ENCODE data around the gene CCDC178. TPM values are rescaled to one million over a fixed set of nuclear protein-coding genes. Genes with fewer than 3 reads are reported as not detected.

CCDC178 gene
- total RNA-seq, 1 experiment from 2014 or later, result not detected

DNA sequence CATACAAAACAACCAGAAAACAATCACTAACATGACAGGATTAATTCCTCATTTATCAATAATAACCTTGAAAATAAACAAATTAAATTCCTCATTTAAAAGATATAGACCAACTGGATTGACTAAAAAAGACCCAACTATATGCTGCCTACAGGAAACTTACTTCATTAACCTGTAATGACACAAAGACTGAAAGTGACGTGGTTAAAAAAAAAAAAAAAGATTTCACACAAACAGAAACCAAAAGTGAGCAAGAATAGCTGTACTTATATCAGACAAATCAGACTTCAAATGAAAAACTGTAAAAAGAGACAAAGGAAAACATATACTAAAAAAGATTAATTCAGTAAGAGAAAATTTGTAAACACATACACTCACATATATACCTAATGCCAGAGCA, 201.2 kb downstream of the CCDC178 start:
- H3K4me3 ChIP-seq (replicated peaks in 1 of 2; ENCODE audit: low read depth in 1 of 2, low read length in 2 of 2), result no peak overlapping the region
- ATAC-seq, result no peak
- intact Hi-C loops (cut with micrococcal nuclease), result loop anchor here (10.0 kb wide), 1 partner anchor 526 kb away; no protein-coding TSS in a partner anchor
- ChIA-PET RAD21 (ENCODE audit: low non-redundant PET in 1 of 2, low total read pairs in 2 of 2, uncharacterized antibody in 2 of 2, unreplicated experiment in 2 of 2) (no interaction called here), CTCF (no interaction called here), POLR2A (no interaction called here)
- H3K79me2 ChIP-seq (ENCODE audit: insufficient read depth, low read length), result no peaks in the 10 kb centered on the region
- H3K9me3 ChIP-seq (ENCODE audit: control insufficient read depth in 1 of 2, insufficient read depth in 1 of 2, low read depth in 1 of 2, low read length in 2 of 2), result peaks cover 0 to 28% of the 10 kb centered on the region in 2 experiments; a peak in 2 of 4 replicates
- no peak for DNase-seq (ENCODE audit: low read depth, low spot score)
- BruUV-seq (replicated peaks), result no TSS peak
- no peaks in the 10 kb centered on the region for H3K4me1 ChIP-seq (ENCODE audit: control insufficient read depth in 1 of 2, insufficient read depth in 2 of 2, low read length in 2 of 2)
- H3K4me2 ChIP-seq (ENCODE audit: low read length), result no peak overlapping the region
- no peaks in the 10 kb centered on the region for H3K9me2 ChIP-seq (ENCODE audit: insufficient read depth)
- no peaks in the 10 kb centered on the region for H4K20me1 ChIP-seq (ENCODE audit: insufficient read depth)
- no peak overlapping the region for H3K9ac ChIP-seq (ENCODE audit: low read length)
- TF ChIP-seq ZFX (IDR thresholded peaks at IDR 0.05) (no peak), ZNF274 (IDR thresholded peaks at IDR 0.05; ENCODE audit: low read depth, low read length) (no peak), CBX3 (IDR thresholded peaks at IDR 0.05; ENCODE audit: low read depth) (no peak), ELF1 (IDR thresholded peaks at IDR 0.05; ENCODE audit: borderline replicate concordance, low read depth) (no peak), TCF7L2 (IDR thresholded peaks at IDR 0.05; ENCODE audit: borderline replicate concordance, extremely low read depth, insufficient read depth, insufficient read length) (no peak), SP1 (IDR thresholded peaks at IDR 0.05; ENCODE audit: low read depth) (no peak), POLR2AphosphoS5 (IDR thresholded peaks at IDR 0.05; ENCODE audit: low read depth, low read length) (no peak), FOSL1 (IDR thresholded peaks at IDR 0.05; ENCODE audit: low read depth) (no peak), EGR1 (IDR thresholded peaks at IDR 0.05; ENCODE audit: low read depth) (no peak), SIN3A (IDR thresholded peaks at IDR 0.05; ENCODE audit: low read depth) (no peak)
- TF ChIP-seq, protein P1, sequence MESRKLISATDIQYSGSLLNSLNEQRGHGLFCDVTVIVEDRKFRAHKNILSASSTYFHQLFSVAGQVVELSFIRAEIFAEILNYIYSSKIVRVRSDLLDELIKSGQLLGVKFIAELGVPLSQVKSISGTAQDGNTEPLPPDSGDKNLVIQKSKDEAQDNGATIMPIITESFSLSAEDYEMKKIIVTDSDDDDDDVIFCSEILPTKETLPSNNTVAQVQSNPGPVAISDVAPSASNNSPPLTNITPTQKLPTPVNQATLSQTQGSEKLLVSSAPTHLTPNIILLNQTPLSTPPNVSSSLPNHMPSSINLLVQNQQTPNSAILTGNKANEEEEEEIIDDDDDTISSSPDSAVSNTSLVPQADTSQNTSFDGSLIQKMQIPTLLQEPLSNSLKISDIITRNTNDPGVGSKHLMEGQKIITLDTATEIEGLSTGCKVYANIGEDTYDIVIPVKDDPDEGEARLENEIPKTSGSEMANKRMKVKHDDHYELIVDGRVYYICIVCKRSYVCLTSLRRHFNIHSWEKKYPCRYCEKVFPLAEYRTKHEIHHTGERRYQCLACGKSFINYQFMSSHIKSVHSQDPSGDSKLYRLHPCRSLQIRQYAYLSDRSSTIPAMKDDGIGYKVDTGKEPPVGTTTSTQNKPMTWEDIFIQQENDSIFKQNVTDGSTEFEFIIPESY (IDR thresholded peaks at IDR 0.05; ENCODE audit: extremely low read depth, insufficient replicate concordance, low read length), result no peak
- TF ChIP-seq, protein P2, sequence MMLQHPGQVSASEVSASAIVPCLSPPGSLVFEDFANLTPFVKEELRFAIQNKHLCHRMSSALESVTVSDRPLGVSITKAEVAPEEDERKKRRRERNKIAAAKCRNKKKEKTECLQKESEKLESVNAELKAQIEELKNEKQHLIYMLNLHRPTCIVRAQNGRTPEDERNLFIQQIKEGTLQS (IDR thresholded peaks at IDR 0.05), result no peak
- H2AFZ ChIP-seq (ENCODE audit: low read depth, low read length, poor library complexity, severe bottlenecking), result no peak overlapping the region
- no peak overlapping the region for H3K27ac ChIP-seq (ENCODE audit: low read depth, low read length)
- no peaks in the 10 kb centered on the region for H3K36me3 ChIP-seq (ENCODE audit: control insufficient read depth in 1 of 2, insufficient read depth in 2 of 2, low read length in 2 of 2)
- H3K27me3 ChIP-seq (ENCODE audit: insufficient read depth, low read length), result no peaks in the 10 kb centered on the region

Data from HCT116 (cell line).